Fibroblast of lung (primary cell): Measurements from ENCODE around the gene C1QL1. TPM values are rescaled to one million over a fixed set of nuclear protein-coding genes. Genes with fewer than 3 reads are reported as not detected.

ENCODE experiments used
- DNase-seq, 2 donors: peaks; one replicate each; pipeline versions ENCODE4 v3.0.0 to v3.0.0-alpha.2; 2010; ENCODE audit warnings: low read depth in 2 of 2
- H2AFZ ChIP-seq: 2 replicates; pipeline ENCODE4 v1.5.1; 2012; ENCODE audit warnings: low read length, control low read depth, inconsistent platforms
- H3K27ac ChIP-seq: 2 replicates; pipeline ENCODE4 v1.5.1; 2011; ENCODE audit warnings: low read length, control low read depth; ENCODE audit not compliant: insufficient read depth
- H3K27me3 ChIP-seq: 2 replicates; pipeline ENCODE4 v1.5.1; 2011; ENCODE audit warnings: mild to moderate bottlenecking, low read length; ENCODE audit not compliant: control insufficient read depth, insufficient read depth
- H3K36me3 ChIP-seq: 2 replicates; pipeline ENCODE4 v1.5.1; 2011; ENCODE audit warnings: low read length; ENCODE audit not compliant: control insufficient read depth, insufficient read depth
- H3K4me1 ChIP-seq: 2 replicates; pipeline ENCODE4 v1.5.1; 2011; ENCODE audit warnings: low read length; ENCODE audit not compliant: control insufficient read depth, insufficient read depth; ENCODE audit errors: extremely low read depth
- H3K4me2 ChIP-seq: 2 replicates; pipeline ENCODE4 v1.5.1; 2011; ENCODE audit warnings: low read length, control low read depth; ENCODE audit not compliant: insufficient read depth; ENCODE audit errors: extremely low read depth
- H3K4me3 ChIP-seq, 4 experiments: fragments of 200-600 bp in 1 of 4; sonication (generic) in 1 of 4; replicated peaks in 1 of 4; 2 replicates each; pipeline ENCODE4 v1.5.1; 2011 to 2016; ENCODE audit warnings: low read length in 4 of 4, low read depth in 3 of 4, mild to moderate bottlenecking in 3 of 4, control low read depth in 2 of 4, inconsistent platforms in 1 of 4, mixed read lengths in 1 of 4; ENCODE audit not compliant: insufficient read depth in 1 of 4; ENCODE audit errors: control extremely low read depth in 1 of 4
- H3K79me2 ChIP-seq: 2 replicates; pipeline ENCODE4 v1.5.1; 2012; ENCODE audit warnings: mild to moderate bottlenecking, low read length, inconsistent platforms; ENCODE audit not compliant: control insufficient read depth, insufficient read depth
- H3K9ac ChIP-seq: 2 replicates; pipeline ENCODE4 v1.5.1; 2011; ENCODE audit warnings: mild to moderate bottlenecking, low read length, control low read depth; ENCODE audit not compliant: insufficient read depth
- H3K9me3 ChIP-seq: 2 replicates; pipeline ENCODE4 v1.5.1; 2012; ENCODE audit warnings: low read depth, low read length; ENCODE audit not compliant: control insufficient read depth, insufficient read depth
- H4K20me1 ChIP-seq: 2 replicates; pipeline ENCODE4 v1.5.1; 2011; ENCODE audit warnings: low read length; ENCODE audit not compliant: control insufficient read depth, insufficient read depth; ENCODE audit errors: extremely low read depth
- CTCF ChIP-seq, 2 donors: IDR thresholded peaks in 1 of 2; conservative IDR thresholded peaks in 1 of 2; 1 replicate in 1 of 2; 2 replicates in 1 of 2; pipeline ENCODE4 v1.5.1; 2011 to 2012; ENCODE audit warnings: low read length in 2 of 2, control low read depth in 1 of 2, inconsistent platforms in 1 of 2, low read depth in 1 of 2, mild to moderate bottlenecking in 1 of 2
- EZH2 ChIP-seq: IDR thresholded peaks from 2 replicates; pipeline ENCODE4 v1.5.1; 2012; ENCODE audit warnings: low read length, control low read depth, mild to moderate bottlenecking; ENCODE audit errors: missing control alignments
- polyA plus RNA-seq, 2 donors: library from polyadenylated mRNA; depleted of rRNA in 1 of 2; stranded (reverse) in 1 of 2; unstranded in 1 of 2; fragments of >200 nt; gene quantifications; 2 replicates each; pipeline ENCODE4 v1.2.1, GENCODE V29; 2011 to 2012; ENCODE audit warnings: missing spikeins in 1 of 2
- total RNA-seq: library from RNA; depleted of rRNA; stranded (reverse); fragments of >200 nt; gene quantifications from 2 replicates; pipeline ENCODE4 v1.2.1, GENCODE V29; 2014

The C1QL1 gene
- total and polyA plus RNA-seq, 2 donors (not counting 1 experiment from before 2014, with no cell fraction given): 0.53 to 1.3 TPM

GRCh38 chr17:44959821-44960531, 8.1 kb downstream of the C1QL1 start:
- Histone ChIP-seq H3K79me2 (no peaks in the 10 kb centered on the region), H3K36me3 (no peaks in the 10 kb centered on the region), H3K4me1 (no peaks in the 10 kb centered on the region), H4K20me1 (no peaks in the 10 kb centered on the region), H2AFZ (no peak overlapping the region), H3K4me2 (no peak overlapping the region), H3K4me3 (peak overlapping the region in 1 of 4 experiments; percentile 27), H3K27ac (no peak overlapping the region), H3K9me3 (no peaks in the 10 kb centered on the region), H3K9ac (no peak overlapping the region), H3K27me3 (peaks cover 8% of the 10 kb centered on the region)
- no peak for DNase-seq
- TF ChIP-seq CTCF (conservative IDR thresholded peaks at IDR 0.05 in 1 of 2, IDR thresholded peaks at IDR 0.05 in 1 of 2; ENCODE audit: low read depth in 1 of 2, low read length in 2 of 2) (no peak), EZH2 (peak; percentile 33)

GRCh38 chr17:44956998-44957981, 10.8 kb downstream of the C1QL1 start:
- Histone ChIP-seq H2AFZ (no peak overlapping the region), H3K9ac (no peak overlapping the region), H3K4me2 (no peak overlapping the region), H3K79me2 (no peaks in the 10 kb centered on the region), H3K4me1 (no peaks in the 10 kb centered on the region), H4K20me1 (no peaks in the 10 kb centered on the region), H3K36me3 (no peaks in the 10 kb centered on the region), H3K4me3 (no peak overlapping the region), H3K27ac (no peak overlapping the region), H3K27me3 (peaks cover 8% of the 10 kb centered on the region), H3K9me3 (no peaks in the 10 kb centered on the region)
- DNase-seq: no peak
- no peak for TF ChIP-seq EZH2

GRCh38 chr17:44955674-44956425, 12.3 kb downstream of the C1QL1 start:
- no peak overlapping the region for H2AFZ ChIP-seq
- no peaks in the 10 kb centered on the region for H3K36me3 ChIP-seq
- H3K27ac ChIP-seq: no peak overlapping the region
- H3K4me3 ChIP-seq: no peak overlapping the region
- no peaks in the 10 kb centered on the region for H3K9me3 ChIP-seq
- no peaks in the 10 kb centered on the region for H3K79me2 ChIP-seq
- no peaks in the 10 kb centered on the region for H4K20me1 ChIP-seq
- no peak overlapping the region for H3K9ac ChIP-seq
- TF ChIP-seq EZH2 (no peak), CTCF (conservative IDR thresholded peaks at IDR 0.05 in 1 of 2, IDR thresholded peaks at IDR 0.05 in 1 of 2; ENCODE audit: low read depth in 1 of 2, low read length in 2 of 2) (no peak)
- peaks cover 8% of the 10 kb centered on the region for H3K27me3 ChIP-seq
- no peak for DNase-seq
- H3K4me1 ChIP-seq: no peaks in the 10 kb centered on the region
- no peak overlapping the region for H3K4me2 ChIP-seq
